Measurements from ENCODE around the gene PHETA1. TPM values are rescaled to one million over a fixed set of nuclear protein-coding genes. Genes with fewer than 3 reads are reported as not detected.

PHETA1 gene
- total RNA-seq, 1 donor from 2014 or later, result 34.8 TPM

GRCh38 chr12:111352296-111352993, 16.4 kb downstream of the PHETA1 start:
- TF ChIP-seq, protein P1, sequence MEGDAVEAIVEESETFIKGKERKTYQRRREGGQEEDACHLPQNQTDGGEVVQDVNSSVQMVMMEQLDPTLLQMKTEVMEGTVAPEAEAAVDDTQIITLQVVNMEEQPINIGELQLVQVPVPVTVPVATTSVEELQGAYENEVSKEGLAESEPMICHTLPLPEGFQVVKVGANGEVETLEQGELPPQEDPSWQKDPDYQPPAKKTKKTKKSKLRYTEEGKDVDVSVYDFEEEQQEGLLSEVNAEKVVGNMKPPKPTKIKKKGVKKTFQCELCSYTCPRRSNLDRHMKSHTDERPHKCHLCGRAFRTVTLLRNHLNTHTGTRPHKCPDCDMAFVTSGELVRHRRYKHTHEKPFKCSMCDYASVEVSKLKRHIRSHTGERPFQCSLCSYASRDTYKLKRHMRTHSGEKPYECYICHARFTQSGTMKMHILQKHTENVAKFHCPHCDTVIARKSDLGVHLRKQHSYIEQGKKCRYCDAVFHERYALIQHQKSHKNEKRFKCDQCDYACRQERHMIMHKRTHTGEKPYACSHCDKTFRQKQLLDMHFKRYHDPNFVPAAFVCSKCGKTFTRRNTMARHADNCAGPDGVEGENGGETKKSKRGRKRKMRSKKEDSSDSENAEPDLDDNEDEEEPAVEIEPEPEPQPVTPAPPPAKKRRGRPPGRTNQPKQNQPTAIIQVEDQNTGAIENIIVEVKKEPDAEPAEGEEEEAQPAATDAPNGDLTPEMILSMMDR (conservative IDR thresholded peaks at IDR 0.05), result no peak
- Mint-ChIP-seq H3K27ac (ENCODE audit: unreplicated experiment) (no peak overlapping the region), H3K9me3 (no peaks in the 10 kb centered on the region), H3K4me1 (no peaks in the 10 kb centered on the region), H3K27me3 (ENCODE audit: low read depth) (no peaks in the 10 kb centered on the region), H3K4me3 (no peak overlapping the region), H3K36me3 (ENCODE audit: low read depth) (peaks cover 8% of the 10 kb centered on the region)
- no peak for DNase-seq (ENCODE audit: low read depth, low spot score)

- Mint-ChIP-seq H3K27ac (ENCODE audit: unreplicated experiment) (no peak overlapping the region), H3K4me3 (no peak overlapping the region), H3K9me3 (no peaks in the 10 kb centered on the region)
Observed at GRCh38 chr12:111351026-111351425, 17.9 kb downstream of the PHETA1 start.

DNA sequence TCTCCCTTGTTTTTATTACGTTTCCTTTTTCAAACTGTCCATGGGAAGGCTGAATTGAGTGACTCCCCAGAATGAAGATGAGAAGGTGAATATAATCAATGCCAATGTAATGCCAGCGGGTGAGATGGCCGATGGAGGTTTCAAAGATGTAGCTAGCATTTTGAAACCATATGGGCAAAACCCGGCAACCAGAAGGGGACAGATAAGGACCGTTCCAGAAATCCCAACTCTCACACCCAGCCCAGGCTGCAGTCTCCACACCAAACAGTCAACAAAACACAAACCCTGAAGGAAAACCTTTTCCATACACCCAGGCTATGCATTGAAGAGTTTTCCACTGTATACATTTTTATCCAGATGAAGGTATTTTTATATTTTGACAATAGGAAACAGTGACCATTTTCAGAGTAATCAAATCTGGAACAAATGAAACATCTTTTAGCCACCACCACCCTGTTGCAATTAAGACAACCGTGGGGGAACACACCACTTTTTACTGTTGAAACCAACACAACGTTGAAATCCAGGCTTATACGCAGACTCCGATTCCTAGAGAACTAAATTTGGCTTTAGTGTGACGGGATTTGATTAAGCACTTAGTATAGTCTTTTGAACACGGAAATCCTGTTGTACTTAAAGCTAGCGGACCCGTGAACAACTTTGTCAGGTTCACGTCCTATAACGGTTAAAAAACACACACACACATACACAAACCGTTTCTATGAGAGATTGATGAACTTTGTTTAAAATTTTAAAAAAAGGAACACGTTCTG, 19.0 kb downstream of the PHETA1 start:
- Mint-ChIP-seq H3K27me3 (ENCODE audit: low read depth) (no peaks in the 10 kb centered on the region), H3K4me3 (no peak overlapping the region), H3K9me3 (no peaks in the 10 kb centered on the region), H3K27ac (ENCODE audit: unreplicated experiment) (no peak overlapping the region), H3K4me1 (no peaks in the 10 kb centered on the region), H3K36me3 (ENCODE audit: low read depth) (peaks cover 8% of the 10 kb centered on the region)
- TF ChIP-seq, protein P1 (conservative IDR thresholded peaks at IDR 0.05), result no peak
- DNase-seq (ENCODE audit: low read depth, low spot score), result no peak

More at GRCh38 chr12:111351026-111351425, 17.9 kb downstream of the PHETA1 start:
- no peak for DNase-seq (ENCODE audit: low read depth, low spot score)
- TF ChIP-seq, protein P1 (conservative IDR thresholded peaks at IDR 0.05), result no peak
- Mint-ChIP-seq H3K27me3 (ENCODE audit: low read depth) (no peaks in the 10 kb centered on the region), H3K4me1 (no peaks in the 10 kb centered on the region), H3K36me3 (ENCODE audit: low read depth) (peaks cover 8% of the 10 kb centered on the region)

- no peaks in the 10 kb centered on the region for H3K4me1 Mint-ChIP-seq
- TF ChIP-seq, protein P1 (conservative IDR thresholded peaks at IDR 0.05), result no peak
Observed at GRCh38 chr12:111349101-111349747, 19.7 kb downstream of the PHETA1 start.

GRCh38 chr12:111347891-111348644, 20.8 kb downstream of the PHETA1 start:
- no peak for DNase-seq (ENCODE audit: low read depth, low spot score)
- peaks cover 11% of the 10 kb centered on the region for H3K36me3 Mint-ChIP-seq (ENCODE audit: low read depth)
- H3K9me3 Mint-ChIP-seq, result no peaks in the 10 kb centered on the region
- no peaks in the 10 kb centered on the region for H3K27me3 Mint-ChIP-seq (ENCODE audit: low read depth)
- no peaks in the 10 kb centered on the region for H3K4me1 Mint-ChIP-seq
- no peak overlapping the region for H3K4me3 Mint-ChIP-seq
- TF ChIP-seq, protein P1 (conservative IDR thresholded peaks at IDR 0.05), result no peak
- H3K27ac Mint-ChIP-seq (ENCODE audit: unreplicated experiment), result no peak overlapping the region

More at GRCh38 chr12:111349101-111349747, 19.7 kb downstream of the PHETA1 start:
- Mint-ChIP-seq H3K27me3 (ENCODE audit: low read depth) (no peaks in the 10 kb centered on the region), H3K4me3 (no peak overlapping the region), H3K27ac (ENCODE audit: unreplicated experiment) (no peak overlapping the region), H3K9me3 (no peaks in the 10 kb centered on the region), H3K36me3 (ENCODE audit: low read depth) (peaks cover 9% of the 10 kb centered on the region)
- no peak for DNase-seq (ENCODE audit: low read depth, low spot score)
